Neuronal stem cell (in vitro differentiated cells): ENCODE results near the gene NCOR2.
A peak's percentile ranks its signal among the peaks of the same experiment; 100 is the strongest.

Experiments used
- DNase-seq: peaks from one replicate; pipeline ENCODE4 v3.0.0-alpha.2; 2013; ENCODE audit warnings: low spot score
- H2AFZ ChIP-seq: one replicate; pipeline ENCODE4 v1.6.1; 2013; ENCODE audit warnings: mild to moderate bottlenecking, low read length, inconsistent platforms
- H2AK5ac ChIP-seq: 2 replicates; pipeline ENCODE4 v1.6.1; 2013; ENCODE audit warnings: low read depth, mild to moderate bottlenecking, inconsistent platforms, low read length, moderate library complexity, mixed read lengths
- H2BK120ac ChIP-seq: 2 replicates; pipeline ENCODE4 v1.6.1; 2013; ENCODE audit warnings: low read depth, mild to moderate bottlenecking, inconsistent platforms, low read length, moderate library complexity, mixed read lengths
- H2BK12ac ChIP-seq: one replicate; pipeline ENCODE4 v1.6.1; 2013; ENCODE audit warnings: low read length, inconsistent platforms
- H2BK15ac ChIP-seq: 2 replicates; pipeline ENCODE4 v1.6.1; 2013; ENCODE audit warnings: mild to moderate bottlenecking, low read length, inconsistent platforms, mixed read lengths
- H2BK5ac ChIP-seq: one replicate; pipeline ENCODE4 v1.6.1; 2013; ENCODE audit warnings: inconsistent platforms, mild to moderate bottlenecking, low read length, moderate library complexity
- H3K14ac ChIP-seq: one replicate; pipeline ENCODE4 v1.6.1; 2013; ENCODE audit warnings: low read length, inconsistent platforms
- H3K18ac ChIP-seq: 2 replicates; pipeline ENCODE4 v1.6.1; 2013; ENCODE audit warnings: low read length, inconsistent platforms
- H3K23ac ChIP-seq: 2 replicates; pipeline ENCODE4 v1.6.1; 2013; ENCODE audit warnings: low read depth, mild to moderate bottlenecking, mixed read lengths, low read length, inconsistent platforms; ENCODE audit not compliant: poor library complexity
- H3K27ac ChIP-seq: replicated peaks from 3 replicates; pipeline ENCODE4 v1.5.1; 2013; ENCODE audit warnings: low read length, inconsistent platforms
- H3K27me3 ChIP-seq, 3 experiments: 2 replicates each; pipeline ENCODE4 v1.6.1; 2013; ENCODE audit warnings: low read length in 3 of 3, mild to moderate bottlenecking in 2 of 3, inconsistent platforms in 1 of 3, low read depth in 1 of 3, mixed read lengths in 1 of 3, moderate library complexity in 1 of 3; ENCODE audit not compliant: control insufficient read depth in 3 of 3, insufficient read depth in 3 of 3
- H3K36me3 ChIP-seq, 2 donors: replicated peaks in 1 of 2; 2 replicates each; pipeline ENCODE4 v1.6.1; 2013; ENCODE audit warnings: low read length in 2 of 2; ENCODE audit not compliant: control insufficient read depth in 2 of 2, insufficient read depth in 2 of 2
- H3K4ac ChIP-seq: 2 replicates; pipeline ENCODE4 v1.6.1; 2013; ENCODE audit warnings: inconsistent platforms, mild to moderate bottlenecking, low read length, moderate library complexity
- H3K4me1 ChIP-seq, 2 donors: 1 replicate in 1 of 2; 2 replicates in 1 of 2; pipeline ENCODE4 v1.6.1; 2013; ENCODE audit warnings: low read length in 2 of 2, low read depth in 1 of 2; ENCODE audit not compliant: control insufficient read depth in 2 of 2, insufficient read depth in 1 of 2
- H3K4me2 ChIP-seq: one replicate; pipeline ENCODE4 v1.6.1; 2013; ENCODE audit warnings: mild to moderate bottlenecking, low read length, inconsistent platforms; ENCODE audit not compliant: insufficient read depth, poor library complexity, severe bottlenecking
- H3K4me3 ChIP-seq, 2 donors: 2 replicates each; pipeline ENCODE4 v1.5.1; 2013; ENCODE audit warnings: low read length in 2 of 2, mild to moderate bottlenecking in 2 of 2, inconsistent platforms in 1 of 2, moderate library complexity in 1 of 2
- H3K79me1 ChIP-seq: one replicate; pipeline ENCODE4 v1.6.1; 2013; ENCODE audit warnings: low read depth, mild to moderate bottlenecking, inconsistent platforms, low read length, moderate library complexity
- H3K9ac ChIP-seq: one replicate; pipeline ENCODE4 v1.6.1; 2013; ENCODE audit warnings: mild to moderate bottlenecking, low read depth, low read length, inconsistent platforms; ENCODE audit not compliant: poor library complexity
- H3K9me3 ChIP-seq, 2 donors: replicated peaks in 1 of 2; 2 replicates each; pipeline versions ENCODE3 to v1.6.1; 2013; ENCODE audit warnings: low read length in 2 of 2, mild to moderate bottlenecking in 2 of 2, inconsistent platforms in 1 of 2, low read depth in 1 of 2, mixed read lengths in 1 of 2, moderate library complexity in 1 of 2; ENCODE audit not compliant: control insufficient read depth in 2 of 2, insufficient read depth in 1 of 2
- H4K8ac ChIP-seq: one replicate; pipeline ENCODE4 v1.6.1; 2013; ENCODE audit warnings: low read depth, mild to moderate bottlenecking, inconsistent platforms, low read length, moderate library complexity
- H4K91ac ChIP-seq: one replicate; pipeline ENCODE4 v1.6.1; 2013; ENCODE audit warnings: low read length, low read depth, mild to moderate bottlenecking, inconsistent platforms; ENCODE audit not compliant: poor library complexity
- WGBS, 2 donors: extraction: QIAGEN DNeasy Blood & Tissue Kit; methylation state at CpG; one replicate each; pipeline ENCODE4 v1.1.7; 2013; ENCODE audit warnings: missing lambda C conversion rate in 2 of 2, mixed read lengths in 1 of 2; ENCODE audit not compliant: insufficient read length in 2 of 2, insufficient replicate concordance in 1 of 2; ENCODE audit errors: extremely low coverage in 2 of 2; 5-methylcytosine and 5-hydroxymethylcytosine counted together

The NCOR2 gene

DNA sequence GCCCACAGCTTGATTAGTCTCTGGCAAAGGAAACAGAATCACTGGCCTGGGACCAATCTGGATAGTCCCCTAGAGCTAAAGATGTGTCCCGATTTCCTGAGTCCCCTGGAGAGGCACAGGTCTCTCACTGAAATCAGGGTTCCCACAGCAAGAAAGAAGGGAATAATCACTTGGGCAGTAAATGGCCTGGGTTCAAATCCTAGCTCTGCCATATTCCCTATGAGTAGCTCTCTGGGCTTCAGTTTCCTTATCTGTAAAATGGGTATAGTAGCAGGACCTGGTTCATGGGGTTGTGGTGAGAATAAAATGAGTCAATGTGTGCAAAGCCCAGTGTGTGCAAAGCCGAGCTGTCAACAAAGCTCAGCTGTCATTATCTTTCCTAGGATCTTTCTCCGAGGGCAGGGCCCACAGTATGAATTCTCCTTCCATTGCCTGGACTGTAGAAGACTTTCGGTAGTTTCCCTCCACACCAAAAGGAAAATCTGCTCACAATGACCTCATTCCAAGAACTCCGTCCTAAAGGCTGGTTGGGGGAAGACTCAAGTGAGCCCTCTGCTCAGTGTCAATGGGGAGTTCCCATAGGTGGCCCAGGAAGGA is 12.6 kb upstream of the NCOR2 start:
- Histone ChIP-seq H3K4me2 (no peak overlapping the region), H2AFZ (no peak overlapping the region), H3K27me3 (no peaks in the 10 kb centered on the region), H3K79me1 (no peaks in the 10 kb centered on the region), H3K23ac (no peak overlapping the region), H3K9me3 (peaks cover 7 to 12% of the 10 kb centered on the region in 2 donors), H2BK5ac (no peak overlapping the region), H3K4ac (no peak overlapping the region), H3K36me3 (no peaks in the 10 kb centered on the region), H3K18ac (no peak overlapping the region), H4K91ac (no peak overlapping the region), H2BK15ac (no peak overlapping the region), H2AK5ac (no peak overlapping the region), H3K14ac (no peak overlapping the region), H2BK120ac (no peak overlapping the region), H3K9ac (no peak overlapping the region), H2BK12ac (no peak overlapping the region), H4K8ac (no peak overlapping the region), H3K4me1 (no peaks in the 10 kb centered on the region), H3K4me3 (no peak overlapping the region), H3K27ac (no peak overlapping the region)
- no CpG with 5 or more reads among the region's 5 CpGs for WGBS, 2 donors
- no peak for DNase-seq

DNA sequence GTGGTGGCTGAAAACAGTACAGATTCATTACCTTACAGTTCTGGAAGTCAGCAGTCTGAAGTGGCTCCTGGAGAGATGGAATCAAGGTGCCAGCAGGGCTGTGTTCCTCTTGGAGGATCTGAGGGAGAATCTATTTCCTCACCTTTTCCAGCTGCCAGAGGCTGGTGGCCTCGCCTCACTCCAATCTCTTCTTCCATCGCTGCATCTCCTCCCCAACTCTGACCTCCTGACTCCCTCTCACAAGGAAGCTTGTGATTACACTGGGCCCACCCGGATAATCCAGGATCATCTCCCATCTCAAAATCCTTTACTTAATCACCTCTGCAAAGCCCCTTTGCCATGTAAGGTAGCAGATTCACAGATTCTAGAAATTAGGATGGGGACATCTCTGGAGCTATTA is 11.4 kb upstream of the NCOR2 start:
- Histone ChIP-seq H3K4me2 (no peak overlapping the region), H4K8ac (no peak overlapping the region), H4K91ac (no peak overlapping the region), H3K79me1 (no peaks in the 10 kb centered on the region), H3K27me3 (no peaks in the 10 kb centered on the region), H2AFZ (no peak overlapping the region), H3K27ac (no peak overlapping the region), H2AK5ac (no peak overlapping the region), H2BK12ac (no peak overlapping the region), H3K4ac (no peak overlapping the region), H3K9ac (no peak overlapping the region), H3K23ac (no peak overlapping the region), H3K4me1 (peaks cover 4 to 6% of the 10 kb centered on the region in 2 donors), H2BK15ac (no peak overlapping the region), H3K14ac (no peak overlapping the region), H3K4me3 (no peak overlapping the region), H3K9me3 (peaks cover 7 to 12% of the 10 kb centered on the region in 2 donors), H3K36me3 (no peaks in the 10 kb centered on the region), H3K18ac (no peak overlapping the region), H2BK120ac (no peak overlapping the region), H2BK5ac (no peak overlapping the region)
- DNase-seq: no peak
- WGBS, 2 donors: no CpG with 5 or more reads among the region's 3 CpGs

DNA sequence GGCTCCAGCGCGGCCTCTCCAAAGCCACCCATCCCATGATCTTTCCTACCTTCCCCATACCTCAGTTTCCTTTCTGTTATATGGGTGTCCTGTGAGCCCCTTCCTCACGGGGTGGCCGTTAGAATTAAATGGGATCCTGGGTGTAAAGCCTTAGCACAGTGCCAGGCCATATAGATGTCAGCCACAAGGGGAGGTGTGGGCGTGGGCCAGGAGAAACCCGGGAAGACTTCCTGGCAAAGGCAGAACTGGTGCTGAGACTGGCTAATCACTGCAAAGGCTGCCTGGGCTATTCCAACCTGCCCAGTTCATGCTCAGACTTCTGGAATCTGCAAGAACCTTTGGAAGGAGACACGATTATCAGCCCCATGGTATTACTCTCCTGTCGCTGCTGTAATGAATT is 11.0 kb upstream of the NCOR2 start:
- Histone ChIP-seq H3K14ac (no peak overlapping the region), H2BK120ac (no peak overlapping the region), H3K4me2 (no peak overlapping the region), H3K23ac (no peak overlapping the region), H3K9me3 (peaks cover 7 to 12% of the 10 kb centered on the region in 2 donors), H3K4ac (no peak overlapping the region), H4K91ac (no peak overlapping the region), H3K18ac (peak overlapping the region; percentile 61), H3K4me1 (peaks cover 8 to 10% of the 10 kb centered on the region in 2 donors), H3K36me3 (no peaks in the 10 kb centered on the region), H2BK5ac (no peak overlapping the region), H3K9ac (no peak overlapping the region), H3K4me3 (no peak overlapping the region), H3K79me1 (no peaks in the 10 kb centered on the region), H3K27me3 (no peaks in the 10 kb centered on the region), H2BK15ac (no peak overlapping the region), H2AFZ (no peak overlapping the region), H2AK5ac (peak overlapping the region; percentile 41), H3K27ac (no peak overlapping the region), H4K8ac (no peak overlapping the region), H2BK12ac (no peak overlapping the region)
- DNase-seq: no peak
- no CpG with 5 or more reads among the region's 8 CpGs for WGBS, 2 donors

DNA sequence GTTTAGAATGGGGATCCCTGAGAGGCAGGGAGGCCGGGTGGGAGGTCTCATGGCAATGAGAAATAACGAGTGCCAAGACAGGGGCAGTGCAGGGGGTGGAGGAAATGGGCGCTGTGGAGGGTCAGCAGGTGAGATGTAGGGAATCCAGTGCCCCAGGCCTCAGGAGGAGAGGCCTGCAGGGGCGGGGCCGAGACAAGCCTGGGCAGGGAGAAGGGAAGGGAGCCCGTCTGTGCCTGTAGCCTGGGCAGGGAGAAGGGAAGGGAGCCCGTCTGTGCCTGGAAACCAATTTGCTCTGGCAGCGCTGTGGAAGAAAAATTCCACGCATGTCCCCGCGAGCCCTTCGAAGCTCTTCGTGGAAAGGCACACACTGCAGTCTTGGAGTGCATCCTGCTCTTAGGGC is 10.6 kb upstream of the NCOR2 start:
- H3K4ac ChIP-seq: no peak overlapping the region
- no peak overlapping the region for H3K14ac ChIP-seq
- no peak overlapping the region for H3K4me2 ChIP-seq
- H3K23ac ChIP-seq: peak overlapping the region; percentile 30
- H4K8ac ChIP-seq: no peak overlapping the region
- H2AK5ac ChIP-seq: peak overlapping the region; percentile 41
- H3K27ac ChIP-seq: no peak overlapping the region
- WGBS, 2 donors: no CpG with 5 or more reads among the region's 13 CpGs
- no peaks in the 10 kb centered on the region for H3K79me1 ChIP-seq
- H3K4me3 ChIP-seq: no peak overlapping the region
- DNase-seq: no peak
- peaks cover 7 to 12% of the 10 kb centered on the region in 2 donors for H3K9me3 ChIP-seq
- H3K18ac ChIP-seq: peak overlapping the region; percentile 61
- H3K36me3 ChIP-seq: no peaks in the 10 kb centered on the region
- no peak overlapping the region for H2BK120ac ChIP-seq
- H3K27me3 ChIP-seq: no peaks in the 10 kb centered on the region
- H3K4me1 ChIP-seq: peaks cover 8 to 10% of the 10 kb centered on the region in 2 donors
- no peak overlapping the region for H4K91ac ChIP-seq
- H2AFZ ChIP-seq: no peak overlapping the region
- H3K9ac ChIP-seq: no peak overlapping the region
- H2BK5ac ChIP-seq: no peak overlapping the region
- peak overlapping the region; percentile 67 for H2BK12ac ChIP-seq
- H2BK15ac ChIP-seq: no peak overlapping the region
